Activated T-helper 1 cell treated with anti-CD3 and anti-CD28 coated beads, Interleukin-2, amount 50 U/mL, for 16 hours (primary cell): ENCODE data around the gene SLC7A1.
A peak's percentile ranks its signal among the peaks of the same experiment; 100 is the strongest.

Source experiments
- DNase-seq, 2 donors: peaks; one replicate each; pipeline ENCODE4 v3.0.0-alpha.2; 2020; ENCODE audit warnings: low read depth in 1 of 2, low spot score in 1 of 2

The SLC7A1 gene

DNA sequence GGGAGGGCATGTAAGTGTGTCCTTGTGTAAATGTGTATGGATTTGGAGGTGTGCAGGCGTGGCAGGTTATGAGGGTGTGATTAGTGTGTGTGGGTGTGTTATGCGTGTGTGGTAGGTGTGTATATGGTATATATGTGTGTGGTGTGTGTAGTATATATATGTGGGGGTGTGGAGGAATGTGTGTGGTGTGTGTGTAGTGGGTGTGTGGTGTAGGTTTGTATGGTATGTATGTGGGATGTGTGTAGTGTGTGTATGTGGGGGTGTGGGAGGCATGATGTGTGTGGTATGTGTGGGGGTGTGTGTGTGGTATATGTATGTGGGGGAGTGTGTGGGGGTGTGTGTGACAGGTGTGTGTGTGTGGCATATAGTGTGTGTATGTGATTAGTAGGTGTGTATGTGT lies 104.2 kb downstream of the SLC7A1 start:
- no peak for DNase-seq

DNA sequence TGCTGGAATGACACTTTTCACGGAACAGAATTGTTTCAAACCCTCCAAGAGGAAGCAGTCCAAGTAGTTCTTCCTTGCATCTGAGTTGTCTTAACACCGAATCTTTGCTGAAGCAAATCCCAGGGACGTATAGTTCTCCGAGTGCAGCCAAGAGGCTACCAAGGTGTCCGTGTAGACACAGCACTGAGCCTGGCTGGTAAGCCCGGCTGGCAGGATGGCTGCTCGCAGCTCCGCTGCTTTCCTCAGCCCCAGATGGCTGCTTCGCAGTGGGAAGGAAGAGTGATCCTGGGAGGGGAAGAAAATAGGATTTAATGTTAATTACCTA lies 105.0 kb downstream of the SLC7A1 start:
- no peak for DNase-seq

DNA sequence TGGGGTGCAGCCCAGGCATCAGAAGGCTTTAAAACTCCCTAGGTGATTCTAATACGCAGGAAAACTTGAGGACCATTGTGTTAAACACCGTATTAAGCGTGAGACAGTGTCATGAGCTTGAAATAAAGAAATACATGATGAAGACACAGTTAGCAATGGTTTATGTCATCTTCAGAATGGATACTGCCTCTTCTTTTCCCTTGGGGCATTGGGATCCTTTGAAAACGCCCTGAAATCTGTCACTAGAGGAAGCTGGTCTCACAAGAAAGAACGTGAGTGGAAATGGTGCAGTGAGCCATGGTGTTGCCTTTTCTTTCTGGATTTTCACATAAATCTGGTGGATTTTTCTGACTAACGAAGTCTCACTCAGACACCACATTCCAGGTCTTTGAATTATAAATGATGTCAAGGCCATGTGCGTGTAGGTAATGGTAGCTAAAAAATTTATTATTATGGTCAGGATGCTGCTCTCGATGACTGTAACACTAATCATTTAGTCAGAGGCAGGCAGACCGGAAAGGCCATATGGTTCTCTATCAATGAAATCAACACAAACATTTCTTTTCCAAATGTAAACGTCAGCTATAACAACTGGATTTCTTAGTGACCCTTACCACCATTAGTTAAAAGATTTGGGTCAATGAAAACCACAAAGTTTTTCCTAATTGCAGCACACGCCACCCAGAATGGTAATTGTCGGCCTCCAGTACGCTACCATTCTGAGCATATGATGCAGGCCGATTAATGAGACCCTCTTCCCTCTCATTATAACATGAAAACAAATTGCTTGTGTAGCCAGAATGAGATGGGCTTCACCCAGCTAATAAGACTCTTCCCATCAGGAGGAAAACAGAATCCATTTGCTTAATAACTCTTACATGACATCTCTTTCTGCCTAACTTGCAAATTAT lies 105.6 kb downstream of the SLC7A1 start:
- DNase-seq = no peak

DNA sequence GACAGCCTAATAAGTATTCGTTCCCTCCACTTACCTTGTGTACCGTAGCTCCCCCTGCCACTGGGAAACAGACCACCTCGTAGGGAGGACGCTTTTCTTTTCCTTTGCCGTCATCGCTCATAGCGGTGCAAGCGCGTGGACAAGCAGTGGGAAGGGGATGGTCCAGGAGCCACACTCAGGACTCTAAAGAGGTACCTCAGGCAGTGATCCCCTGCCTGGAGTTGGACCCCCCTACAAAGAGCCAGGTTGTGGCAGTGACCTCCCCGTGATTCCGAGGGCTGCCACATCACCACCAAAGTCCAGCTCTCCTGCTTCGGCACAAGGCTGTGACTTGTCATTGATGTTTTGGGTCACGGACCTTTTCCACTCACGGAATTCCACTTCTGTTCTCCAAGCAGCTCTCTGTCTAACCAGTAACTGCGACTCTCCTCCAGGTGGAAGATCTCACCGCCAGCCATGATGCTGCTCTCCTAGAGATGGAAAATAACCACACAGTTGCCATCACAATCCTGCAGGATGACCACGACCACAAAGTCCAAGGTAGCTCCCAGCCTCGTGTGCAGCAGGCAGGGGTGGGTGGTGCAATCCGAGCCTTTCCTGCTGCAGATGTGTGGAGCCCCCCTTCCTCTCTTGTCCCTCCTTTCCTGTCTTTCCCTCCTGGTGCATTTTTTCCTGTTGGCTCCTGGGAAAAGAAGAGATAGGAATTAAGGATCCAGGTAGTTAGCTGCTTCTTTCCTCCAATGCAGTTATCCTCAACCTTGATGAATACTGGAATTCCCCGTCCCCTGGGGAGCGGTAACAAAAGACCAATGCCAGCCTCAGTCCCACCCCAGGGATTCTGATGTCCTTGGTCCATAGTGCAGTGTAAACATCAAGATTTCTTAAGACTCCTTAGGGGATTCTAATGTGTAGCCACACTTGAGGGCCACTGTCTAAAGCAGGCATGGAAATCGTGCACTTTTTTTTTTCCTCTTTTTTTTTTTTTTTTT lies 107.7 kb downstream of the SLC7A1 start:
- no peak for DNase-seq

DNA sequence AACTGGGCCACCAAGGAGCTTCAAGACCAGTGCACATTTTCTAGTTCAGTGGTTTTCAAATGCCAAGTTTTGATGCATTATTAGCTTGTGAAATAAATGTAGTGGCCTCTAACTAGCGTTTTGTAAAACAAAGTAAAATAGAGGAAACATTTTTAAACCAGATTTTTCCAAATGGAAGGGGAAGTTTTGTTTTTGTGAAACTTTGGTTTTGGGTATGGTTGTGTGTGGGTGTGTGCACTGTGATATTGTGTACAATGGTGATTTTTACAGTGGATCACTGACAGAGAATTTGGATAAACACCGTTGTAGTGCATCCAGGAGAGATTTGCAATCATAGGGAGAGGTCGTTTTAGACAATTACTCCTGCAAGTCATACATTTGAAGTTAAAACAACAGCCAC lies 108.9 kb downstream of the SLC7A1 start:
- no peak for DNase-seq

DNA sequence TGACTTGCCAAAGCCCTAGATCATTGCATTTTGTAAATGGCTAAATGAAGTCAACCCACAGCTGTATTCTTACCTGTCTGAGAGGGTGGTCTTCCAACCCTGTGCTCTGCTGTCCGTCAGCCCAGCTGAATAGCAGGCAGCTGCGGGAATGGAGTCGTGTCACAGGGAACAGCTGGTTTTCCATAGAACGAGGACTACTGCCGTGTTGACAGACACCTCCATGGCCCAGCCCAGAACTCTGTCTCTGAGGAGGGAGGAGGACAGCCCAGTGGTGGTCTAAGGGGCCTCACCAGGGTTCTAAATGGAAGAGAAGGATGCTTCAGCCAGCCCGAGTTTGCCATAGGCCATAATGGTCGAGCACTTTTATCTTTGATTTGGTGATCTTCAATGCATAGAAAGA lies 110.7 kb downstream of the SLC7A1 start:
- DNase-seq = no peak

DNA sequence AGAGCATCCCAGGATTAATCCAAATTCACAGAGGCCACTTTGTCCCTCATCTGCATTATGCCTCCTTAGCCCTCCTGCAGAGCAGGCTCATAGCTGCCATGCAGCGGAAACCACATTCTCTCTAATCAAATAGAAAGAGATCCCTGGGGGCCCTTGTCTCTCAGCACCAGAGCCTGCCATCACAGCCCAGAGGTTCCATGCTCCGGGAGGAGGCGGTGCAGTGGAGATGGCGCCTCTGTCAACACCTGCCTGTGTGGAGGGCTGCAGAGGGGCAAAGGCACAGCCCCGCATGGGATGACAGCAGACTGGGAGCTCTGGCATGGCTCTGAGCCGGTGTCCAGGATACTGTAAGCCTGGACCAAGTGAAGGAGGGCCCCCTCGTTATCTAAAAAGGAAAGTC lies 111.3 kb downstream of the SLC7A1 start:
- no peak for DNase-seq

DNA sequence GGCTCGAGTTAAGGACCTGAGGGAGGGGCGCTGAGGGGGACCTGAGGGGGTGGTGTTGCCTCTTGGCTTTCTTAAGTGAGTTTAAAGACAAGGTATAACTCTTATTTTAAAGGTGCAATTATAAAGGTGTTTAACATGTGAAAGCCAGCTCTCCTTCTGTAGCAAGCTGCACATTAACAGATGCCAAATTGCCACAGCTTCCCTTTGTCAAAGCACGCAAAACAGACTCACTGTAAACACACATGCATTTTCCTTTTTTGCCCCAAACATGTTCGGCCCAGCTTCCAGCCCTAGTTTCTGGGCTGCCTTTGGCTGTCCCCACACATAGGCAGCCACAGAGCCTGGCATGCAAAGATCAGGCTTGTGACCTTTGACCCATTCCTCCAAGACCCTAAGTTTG lies 111.9 kb downstream of the SLC7A1 start:
- DNase-seq = no peak

DNA sequence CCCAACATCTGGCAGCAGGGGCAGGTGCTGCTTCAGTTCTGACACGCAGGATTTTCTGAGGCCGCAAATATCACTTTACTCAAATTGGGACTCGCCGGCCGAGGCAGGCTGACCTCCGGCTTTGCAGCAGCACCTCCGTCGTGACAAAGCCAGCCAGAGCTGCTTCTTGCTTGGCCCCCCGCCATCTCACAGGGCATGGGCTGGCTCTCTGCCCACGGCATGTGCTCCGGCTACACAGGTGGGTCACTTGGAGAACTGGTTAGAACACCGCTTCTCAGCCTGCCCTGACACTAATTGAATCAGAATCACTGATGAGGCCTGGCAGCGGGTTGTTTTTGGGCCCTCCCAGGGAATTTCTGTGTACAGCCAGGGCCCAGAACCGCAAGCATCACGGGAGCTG lies 112.3 kb downstream of the SLC7A1 start:
- no peak for DNase-seq

DNA sequence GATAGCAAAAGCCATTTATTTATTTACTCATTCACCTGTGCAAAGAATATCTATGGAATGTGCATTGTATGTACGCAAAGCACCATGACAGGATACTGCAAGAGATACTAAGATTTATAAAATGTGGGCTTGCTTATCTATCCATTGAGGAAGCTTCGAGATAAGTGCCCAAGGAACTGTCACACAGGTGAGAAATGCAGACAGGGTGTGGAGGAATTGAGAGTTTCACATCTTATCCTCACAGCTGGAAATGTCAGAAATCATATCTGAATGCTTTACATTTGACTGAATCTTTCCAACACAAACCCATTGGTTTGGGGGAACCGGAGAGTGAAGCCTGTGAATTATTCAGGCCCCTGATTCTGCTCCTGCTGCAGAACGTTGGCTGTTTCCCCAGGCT lies 113.0 kb downstream of the SLC7A1 start:
- DNase-seq = no peak

DNA sequence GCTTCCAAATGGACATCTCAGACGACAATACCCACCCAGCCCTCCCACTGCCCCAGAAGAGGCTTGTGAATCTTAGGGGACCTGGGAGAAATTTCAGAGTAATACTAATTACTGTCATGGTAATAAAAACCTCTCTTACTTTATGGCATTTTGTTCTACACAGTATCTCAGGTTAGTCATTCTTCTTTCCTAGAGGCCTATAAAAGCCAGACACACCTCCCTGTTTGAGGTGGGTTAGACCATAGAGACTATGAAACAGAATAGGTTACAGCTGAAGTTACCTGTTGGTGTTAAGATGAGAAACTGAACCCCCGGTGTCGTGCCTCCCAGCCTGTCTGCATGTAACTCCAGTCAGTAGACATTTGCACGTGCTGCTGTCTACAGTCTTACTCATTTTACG lies 113.9 kb downstream of the SLC7A1 start:
- DNase-seq = no peak

DNA sequence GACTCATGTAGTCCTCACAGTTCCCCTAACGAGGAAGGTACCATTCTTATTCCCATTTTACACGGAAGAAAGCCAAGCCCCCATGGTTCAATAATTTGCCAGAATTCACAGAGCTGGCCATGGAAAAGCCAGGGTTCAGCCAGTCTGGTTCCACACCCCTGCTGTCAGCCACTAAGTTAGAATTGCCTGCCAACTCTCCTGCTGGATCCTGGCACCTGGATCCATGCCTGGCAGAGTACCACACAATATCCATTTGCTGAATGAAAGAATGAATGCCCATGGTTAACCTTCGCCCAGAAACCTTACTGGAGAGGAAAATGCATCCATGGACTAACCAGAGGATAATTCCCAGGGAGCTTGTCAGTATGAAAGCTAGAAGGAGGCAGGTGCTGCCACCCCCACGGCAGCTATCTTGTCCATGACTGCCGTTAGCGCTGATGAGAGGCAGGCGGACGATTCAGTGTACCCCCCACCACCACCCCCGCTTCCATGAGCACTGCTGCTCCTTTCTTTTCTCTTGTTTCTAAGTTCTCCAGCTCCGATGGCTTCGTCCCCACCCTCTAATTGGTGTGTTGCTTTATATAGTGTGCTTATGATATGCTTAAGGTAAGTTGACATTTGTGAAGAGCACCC lies 114.5 kb downstream of the SLC7A1 start:
- no peak for DNase-seq

DNA sequence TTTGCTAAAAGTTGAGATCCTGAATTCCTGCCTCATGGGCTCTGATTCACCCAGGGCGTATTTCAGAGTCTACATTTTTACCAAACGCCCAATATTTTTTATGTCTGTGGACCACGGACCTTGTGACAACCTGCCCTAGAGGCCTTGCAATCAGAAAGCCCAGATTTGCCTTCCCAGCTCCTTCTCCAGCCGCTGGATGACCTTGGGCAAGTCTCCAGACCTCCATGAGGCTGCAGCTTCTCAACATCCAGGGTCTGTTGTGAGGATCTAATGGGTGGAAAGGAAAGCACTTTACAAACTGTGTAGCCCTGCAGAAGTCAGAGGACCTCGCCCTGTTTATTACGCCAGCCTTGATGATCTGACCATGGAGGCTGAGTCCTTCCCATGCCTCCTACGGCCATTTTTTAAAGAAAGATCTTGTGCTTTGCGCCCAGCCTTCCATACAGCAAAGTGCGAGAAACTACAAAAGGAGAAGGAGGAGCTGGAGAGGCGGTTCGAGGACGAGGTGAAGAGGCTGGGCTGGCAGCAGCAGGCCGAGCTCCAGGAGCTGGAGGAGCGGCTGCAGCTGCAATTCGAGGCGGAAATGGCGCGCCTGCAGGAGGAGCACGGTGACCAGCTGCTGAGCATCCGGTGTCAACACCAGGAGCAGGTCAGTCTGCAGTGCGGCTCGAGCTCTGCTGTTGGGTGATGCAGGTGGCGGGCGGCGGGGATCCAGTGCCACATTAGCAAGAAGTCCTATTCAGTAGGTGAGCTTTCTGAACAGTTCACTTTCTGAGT lies 115.6 kb downstream of the SLC7A1 start:
- DNase-seq = no peak

DNA sequence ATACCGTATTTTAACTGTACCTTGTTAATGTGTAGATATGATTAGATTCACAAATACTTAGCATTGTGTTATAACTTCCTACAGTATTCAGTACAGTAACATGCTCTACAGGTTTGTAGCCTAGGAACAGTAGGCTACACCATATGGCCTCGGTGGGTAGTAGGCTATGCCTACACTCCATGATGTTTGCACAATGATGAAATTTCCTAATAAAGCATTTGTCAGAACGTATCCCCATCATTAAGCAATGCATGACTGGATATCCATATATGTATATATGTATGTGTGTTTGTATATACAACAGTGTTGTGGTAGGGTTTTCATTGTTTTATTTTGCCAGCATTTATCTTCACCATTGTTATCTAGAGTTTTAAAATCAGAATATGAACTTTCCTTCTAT lies 119.4 kb downstream of the SLC7A1 start:
- no peak for DNase-seq

DNA sequence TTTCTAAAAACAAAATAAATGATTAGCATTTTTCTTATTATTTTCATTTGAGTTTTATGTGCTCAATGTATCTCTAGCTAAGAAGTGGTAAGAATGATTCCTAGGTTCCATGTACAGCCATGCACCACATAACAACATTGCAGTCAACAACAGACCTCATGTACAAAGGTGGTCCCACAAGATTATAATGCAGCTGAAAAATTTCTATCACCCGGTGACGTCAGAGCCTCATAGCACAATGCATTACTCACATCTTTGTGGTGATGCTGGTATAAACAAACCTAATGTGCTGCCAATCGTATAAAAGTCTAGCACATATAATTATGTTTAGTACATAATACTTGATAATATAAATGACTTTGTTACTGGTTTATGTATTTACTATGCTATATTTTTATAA lies 120.5 kb downstream of the SLC7A1 start:
- no peak for DNase-seq

DNA sequence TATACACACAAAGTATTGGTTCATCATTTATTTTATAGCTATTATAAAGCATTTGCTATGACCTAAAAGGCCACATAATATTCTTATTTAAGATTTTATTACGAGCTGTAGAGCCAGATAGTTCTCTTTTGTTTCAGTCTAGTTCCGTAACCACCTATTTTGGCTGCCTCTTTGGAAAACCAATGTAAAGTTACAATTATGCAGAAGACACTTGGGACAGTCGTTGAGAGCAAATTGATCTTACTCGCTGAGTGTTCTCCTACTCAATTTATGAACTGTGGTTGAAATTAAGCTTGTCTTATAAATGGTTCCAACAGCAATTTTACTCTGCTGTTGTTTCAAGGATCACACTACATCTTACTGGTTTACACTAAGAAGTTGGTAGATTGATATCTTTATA lies 122.3 kb downstream of the SLC7A1 start:
- no peak for DNase-seq

DNA sequence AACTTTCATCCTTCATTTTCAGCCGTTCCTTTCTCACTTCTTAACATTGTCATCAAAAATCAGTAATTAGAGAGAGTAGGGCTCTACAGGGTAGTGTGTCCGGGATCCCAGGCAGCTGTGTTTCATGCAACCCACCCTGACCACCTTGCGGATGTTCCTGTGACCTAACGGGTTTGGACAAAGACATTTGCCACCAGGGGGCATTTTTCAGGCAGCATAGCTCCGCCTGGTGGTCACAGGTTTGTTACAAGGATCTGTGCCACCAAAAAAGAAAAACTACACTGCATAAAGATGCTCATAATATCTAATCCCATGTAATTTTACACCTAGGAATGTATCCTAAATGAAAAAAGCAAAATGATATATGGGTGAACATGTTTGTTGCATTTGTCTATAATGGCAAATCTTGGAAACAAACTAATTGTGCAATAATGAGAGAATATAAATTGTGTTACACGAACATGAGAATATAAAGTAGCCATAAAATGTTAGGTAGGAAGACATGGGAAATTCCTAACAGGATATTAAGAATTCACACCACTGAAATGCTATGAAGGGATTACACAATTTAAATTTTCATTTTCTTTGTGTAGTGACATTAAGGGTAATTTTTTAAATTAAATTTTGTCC lies 123.0 kb downstream of the SLC7A1 start:
- peak in 1 of 2 donors; percentile 6 for DNase-seq

DNA sequence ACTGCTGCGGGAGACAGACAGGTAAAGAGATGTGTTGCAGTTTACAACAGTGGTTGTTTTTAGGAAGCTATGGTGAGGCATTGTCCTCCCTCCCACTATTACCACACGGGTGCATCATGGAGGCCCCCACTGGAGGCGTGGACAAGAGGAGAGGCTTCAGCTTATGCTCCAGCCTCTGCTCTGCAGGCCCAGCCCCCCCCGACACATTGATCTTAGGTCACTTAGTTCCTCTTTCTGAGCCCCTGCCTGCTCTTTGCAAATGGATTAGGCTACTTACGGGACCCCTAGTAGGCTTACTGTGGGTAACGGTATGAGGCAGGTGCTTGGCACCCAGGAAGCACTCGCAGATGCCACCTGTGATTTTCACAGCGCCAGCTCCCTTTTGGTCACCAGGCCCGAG lies 123.9 kb downstream of the SLC7A1 start:
- DNase-seq = no peak

DNA sequence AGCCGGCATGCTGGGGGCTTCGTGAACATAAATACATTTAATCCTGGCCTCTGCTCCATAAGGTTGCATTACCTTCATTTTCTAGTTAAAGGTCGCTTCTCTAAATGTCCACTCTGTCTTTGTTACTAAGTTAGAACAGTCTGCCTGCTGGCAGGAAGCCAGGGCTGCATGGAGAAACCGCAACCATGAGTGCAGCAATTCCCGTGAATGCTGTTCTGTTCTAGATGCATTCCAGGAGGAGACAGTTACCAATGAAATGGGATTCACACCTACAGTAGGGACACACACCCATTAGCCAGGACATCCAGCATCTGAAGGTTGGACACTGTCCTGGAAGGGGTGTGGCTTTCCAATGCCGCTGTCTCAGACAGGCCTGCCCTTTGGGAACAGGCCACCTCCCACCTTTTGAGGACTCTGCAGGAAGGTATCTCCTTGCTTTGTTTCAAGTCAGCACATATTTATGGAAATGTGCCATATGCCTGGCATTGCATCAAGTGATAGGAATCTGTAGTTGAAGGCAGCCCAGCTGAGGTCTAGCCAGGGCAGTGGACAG lies 129.7 kb downstream of the SLC7A1 start:
- DNase-seq = no peak

DNA sequence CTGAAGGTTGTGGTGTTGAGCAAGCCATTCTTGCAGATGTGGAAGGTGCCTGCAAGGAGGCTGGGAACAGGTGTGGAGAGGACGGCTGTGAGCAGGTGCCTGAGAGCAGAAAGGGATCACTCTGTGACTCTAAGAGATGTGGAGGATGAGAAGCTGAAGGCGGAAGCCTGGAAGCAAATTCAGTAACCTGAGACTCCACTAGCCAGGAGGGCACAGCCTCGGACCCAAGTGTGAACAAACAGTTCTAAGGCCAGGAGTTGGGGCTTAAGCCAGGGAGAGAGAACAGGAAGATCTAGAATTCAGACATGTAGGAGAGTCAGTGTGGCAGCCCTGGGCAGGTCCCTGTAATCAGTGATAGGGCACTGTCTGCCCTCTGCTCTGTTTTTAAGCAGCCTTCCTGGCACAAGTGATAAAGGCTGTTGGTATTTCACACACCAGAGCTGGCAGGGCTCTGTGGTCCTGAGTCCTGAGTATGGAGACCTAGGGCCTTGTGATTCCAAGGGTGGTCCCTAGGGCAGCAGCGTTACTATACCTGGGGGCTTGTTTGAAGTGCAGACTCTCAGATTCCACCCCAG lies 131.3 kb downstream of the SLC7A1 start:
- DNase-seq = no peak
